CD14-positive monocyte (primary cell): ENCODE data around the gene TSSK2. TPM values are rescaled to one million over a fixed set of nuclear protein-coding genes. Genes with fewer than 3 reads are reported as not detected.

Experiments
- DNase-seq, 3 donors: peaks; one replicate each; pipeline ENCODE4 v3.0.0-alpha.2; 2011 to 2022
- H2AFZ ChIP-seq: 2 replicates; pipeline ENCODE4 v1.6.0; 2012; ENCODE audit warnings: mild to moderate bottlenecking, low read depth, low read length, inconsistent platforms; ENCODE audit not compliant: insufficient read depth, poor library complexity, severe bottlenecking
- H3K27ac ChIP-seq, 2 donors: 1 replicate in 1 of 2; 2 replicates in 1 of 2; pipeline ENCODE4 v1.5.1; 2012 to 2013; ENCODE audit warnings: low read length in 2 of 2, control low read depth in 1 of 2, inconsistent platforms in 1 of 2, low read depth in 1 of 2, mild to moderate bottlenecking in 1 of 2
- H3K27me3 ChIP-seq, 2 donors: one replicate each; pipeline versions ENCODE4 v1.6.0 to v1.6.1; 2011 to 2013; ENCODE audit warnings: low read length in 2 of 2; ENCODE audit not compliant: control insufficient read depth in 2 of 2, insufficient read depth in 2 of 2
- H3K36me3 ChIP-seq, 2 donors: replicated peaks in 1 of 2; 1 replicate in 1 of 2; 2 replicates in 1 of 2; pipeline versions ENCODE4 v1.5.1 to v1.6.1; 2012 to 2013; ENCODE audit warnings: low read length in 2 of 2, control low read depth in 1 of 2, inconsistent platforms in 1 of 2, mild to moderate bottlenecking in 1 of 2; ENCODE audit not compliant: insufficient read depth in 2 of 2, control insufficient read depth in 1 of 2
- H3K4me1 ChIP-seq, 2 donors: 1 replicate in 1 of 2; 2 replicates in 1 of 2; pipeline versions ENCODE4 v1.5.1 to v1.6.1; 2012 to 2013; ENCODE audit warnings: low read length in 2 of 2, control low read depth in 1 of 2, inconsistent platforms in 1 of 2, mild to moderate bottlenecking in 1 of 2, moderate library complexity in 1 of 2; ENCODE audit not compliant: insufficient read depth in 2 of 2, control insufficient read depth in 1 of 2
- H3K4me2 ChIP-seq: replicated peaks from 2 replicates; pipeline ENCODE3; 2012; ENCODE audit warnings: low read length, moderate library complexity, mild to moderate bottlenecking; ENCODE audit not compliant: poor library complexity, severe bottlenecking; ENCODE audit errors: extremely low read depth
- H3K4me3 ChIP-seq, 3 experiments: fragments of 200-600 bp in 1 of 3; sonication (generic) in 1 of 3; replicated peaks in 1 of 3; 1 replicate in 2 of 3; 2 replicates in 1 of 3; pipeline ENCODE4 v1.5.1; 2011 to 2013; ENCODE audit warnings: low read length in 3 of 3, mild to moderate bottlenecking in 3 of 3, control low read depth in 2 of 3, low read depth in 2 of 3, inconsistent platforms in 1 of 3, moderate library complexity in 1 of 3
- H3K79me2 ChIP-seq: 2 replicates; pipeline ENCODE4 v1.6.0; 2012; ENCODE audit warnings: mild to moderate bottlenecking, control low read depth, inconsistent platforms, low read length, moderate library complexity; ENCODE audit not compliant: insufficient read depth
- H3K9ac ChIP-seq: 2 replicates; pipeline ENCODE4 v1.6.0; 2017; ENCODE audit warnings: low read length, mild to moderate bottlenecking; ENCODE audit not compliant: insufficient read depth, poor library complexity, severe bottlenecking
- H3K9me3 ChIP-seq, 2 donors: replicated peaks in 1 of 2; 1 replicate in 1 of 2; 2 replicates in 1 of 2; pipeline versions ENCODE4 v1.5.1 to v1.6.1; 2012 to 2013; ENCODE audit warnings: low read length in 2 of 2, control low read depth in 1 of 2; ENCODE audit not compliant: control insufficient read depth in 1 of 2, insufficient read depth in 1 of 2
- H4K20me1 ChIP-seq: 2 replicates; pipeline ENCODE4 v1.6.0; 2012; ENCODE audit warnings: mild to moderate bottlenecking, low read length, control low read depth, moderate library complexity; ENCODE audit not compliant: insufficient read depth
- H3K27ac Mint-ChIP-seq, 7 donors: one replicate each; pipeline ENCODE4 v1.8.0; 2020; ENCODE audit warnings: mild to moderate bottlenecking in 7 of 7, mixed read lengths in 7 of 7, moderate library complexity in 6 of 7, inconsistent platforms in 2 of 7
- H3K27me3 Mint-ChIP-seq, 3 donors: one replicate each; pipeline ENCODE4 v1.8.0; 2021 to 2022; ENCODE audit warnings: low read depth in 3 of 3, mild to moderate bottlenecking in 3 of 3, mixed read lengths in 3 of 3, moderate library complexity in 3 of 3, inconsistent platforms in 1 of 3
- H3K36me3 Mint-ChIP-seq, 2 donors: one replicate each; pipeline ENCODE4 v1.8.0; 2020; ENCODE audit warnings: mixed read lengths in 2 of 2, inconsistent platforms in 1 of 2, mild to moderate bottlenecking in 1 of 2
- H3K4me1 Mint-ChIP-seq: one replicate; pipeline ENCODE4 v1.8.0; 2020; ENCODE audit warnings: mild to moderate bottlenecking, mixed read lengths
- H3K4me3 Mint-ChIP-seq, 2 donors: one replicate each; pipeline ENCODE4 v1.8.0; 2020; ENCODE audit warnings: mild to moderate bottlenecking in 2 of 2, mixed read lengths in 2 of 2, moderate library complexity in 1 of 2
- H3K9me3 Mint-ChIP-seq, 7 donors: one replicate each; pipeline ENCODE4 v1.8.0; 2020 to 2022; ENCODE audit warnings: mixed read lengths in 7 of 7, mild to moderate bottlenecking in 6 of 7, moderate library complexity in 6 of 7, inconsistent platforms in 2 of 7
- CTCF ChIP-seq: fragments of 200-600 bp; IDR thresholded peaks from one replicate; pipeline ENCODE4 v1.8.0; 2022; ENCODE audit warnings: antibody characterized with exemption, mild to moderate bottlenecking
- WGBS: methylation state at CpG from one replicate; pipeline ENCODE4 v1.1.5; 2013; ENCODE audit warnings: missing lambda C conversion rate; ENCODE audit not compliant: insufficient coverage; 5-methylcytosine and 5-hydroxymethylcytosine counted together
- intact Hi-C, 2 donors: fragments of 100-400 bp; cut with micrococcal nuclease; formaldehyde crosslinking; loops; one replicate each; pipeline versions ENCODE4 v1.15.0 to v1.15.1; 2023
- polyA plus RNA-seq, 3 donors: library from polyadenylated mRNA; depleted of rRNA in 1 of 3; unstranded in 2 of 3; stranded (reverse) in 1 of 3; fragments of 300-500 nt in 2 of 3; fragments of >200 nt in 1 of 3; fragmentation: Illumina TruSeq in 2 of 3; gene quantifications; 1 replicate in 2 of 3; 2 replicates in 1 of 3; pipeline ENCODE4 v1.2.3, GENCODE V29; 2012 to 2021

Gene TSSK2
- polyA plus RNA-seq, 3 donors: 0.04 TPM; not detected in 2

- Mint-ChIP-seq H3K27ac (peak overlapping the region in 2 of 7 donors; percentile 11 to 20), H3K9me3 (no peaks in the 10 kb centered on the region), H3K4me1 (peaks cover 57% of the 10 kb centered on the region), H3K36me3 (peaks cover 24 to 38% of the 10 kb centered on the region in 2 donors), H3K27me3 (peaks cover 0 to 2% (median 0%) of the 10 kb centered on the region in 3 donors), H3K4me3 (no peak overlapping the region)
- H3K27ac ChIP-seq: no peak overlapping the region
- TF ChIP-seq CTCF: no peak
- peaks cover 99% of the 10 kb centered on the region for H3K79me2 ChIP-seq
- H3K4me3 ChIP-seq: no peak overlapping the region
- peaks cover 58% of the 10 kb centered on the region for H4K20me1 ChIP-seq
- no peak for DNase-seq
- H3K27me3 ChIP-seq: no peaks in the 10 kb centered on the region
- H3K4me2 ChIP-seq: no peak overlapping the region
- H3K9ac ChIP-seq: no peak overlapping the region
- WGBS: no CpG with 5 or more reads among the region's 4 CpGs
- no peak overlapping the region for H2AFZ ChIP-seq
- peaks cover 26 to 36% of the 10 kb centered on the region in 2 donors for H3K4me1 ChIP-seq
- intact Hi-C loops: no loop called here
- H3K36me3 ChIP-seq: peaks cover 4 to 21% of the 10 kb centered on the region in 2 donors
- no peaks in the 10 kb centered on the region for H3K9me3 ChIP-seq
These were observed 36.6 kb upstream of the TSSK2 start for GRCh38 chr22:19094393-19094997.

GRCh38 chr22:19096555-19096954 lies 34.6 kb upstream of the TSSK2 start:
- Mint-ChIP-seq H3K4me3 (no peak overlapping the region), H3K27ac (peak overlapping the region in 2 of 7 donors; percentile 67 to 71), H3K36me3 (peaks cover 24 to 45% of the 10 kb centered on the region in 2 donors), H3K27me3 (peaks cover 0 to 2% (median 0%) of the 10 kb centered on the region in 3 donors), H3K4me1 (peaks cover 49% of the 10 kb centered on the region), H3K9me3 (no peaks in the 10 kb centered on the region)
- H3K9me3 ChIP-seq: no peaks in the 10 kb centered on the region
- no peak overlapping the region for H3K27ac ChIP-seq
- no peak overlapping the region for H3K4me2 ChIP-seq
- no peak overlapping the region for H3K9ac ChIP-seq
- H3K27me3 ChIP-seq: no peaks in the 10 kb centered on the region
- H3K79me2 ChIP-seq: peaks cover 100% of the 10 kb centered on the region
- H3K4me1 ChIP-seq: peaks cover 25 to 32% of the 10 kb centered on the region in 2 donors
- no peak for DNase-seq
- no peak for TF ChIP-seq CTCF
- H3K36me3 ChIP-seq: peaks cover 4 to 29% of the 10 kb centered on the region in 2 donors
- no peak overlapping the region for H2AFZ ChIP-seq
- peaks cover 78% of the 10 kb centered on the region for H4K20me1 ChIP-seq
- no peak overlapping the region for H3K4me3 ChIP-seq
- intact Hi-C loops: no loop called here
- no CpG with 5 or more reads among the region's 1 CpG for WGBS
